ENCODE data around the gene C16orf54.
"Not testable (repeated sequence)": the region's sequence is repeated elsewhere in the genome, so short reads cannot be mapped to it uniquely, and the experiment has no call there.

C16orf54 gene

DNA sequence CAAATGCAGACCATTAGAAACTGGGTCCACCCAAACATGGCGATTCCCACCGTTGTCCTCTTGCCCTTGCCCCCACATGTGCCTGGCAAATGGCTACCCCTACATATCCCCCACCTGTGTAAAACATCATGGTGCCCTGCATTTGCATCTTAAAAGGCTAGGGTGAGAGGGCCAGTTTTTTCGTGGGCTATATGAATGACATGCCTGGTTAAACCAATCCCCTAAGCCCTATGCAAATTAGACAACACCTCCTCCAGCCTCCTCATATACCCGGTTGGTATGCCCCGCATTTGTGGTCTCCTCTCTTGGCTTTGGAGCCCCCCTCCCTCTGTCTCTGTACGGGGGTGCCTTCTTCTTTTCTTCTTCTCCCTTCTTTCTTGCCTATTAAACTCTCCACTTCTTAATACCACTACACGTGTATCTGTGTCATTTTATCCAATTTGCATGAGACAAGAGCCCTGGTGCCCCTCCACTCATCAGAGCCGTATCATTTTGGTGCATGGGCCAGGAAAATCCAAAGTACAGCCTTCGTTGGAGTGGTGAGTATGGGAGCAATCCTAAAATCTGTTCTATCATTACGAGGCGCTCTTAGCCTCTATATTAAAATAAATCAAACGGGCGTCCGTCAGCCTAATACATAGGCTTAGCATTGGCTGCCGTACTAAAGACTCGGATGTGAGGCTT is 36.7 kb downstream of the C16orf54 start:
- DNase-seq (ENCODE audit: low read depth): no peak

DNA sequence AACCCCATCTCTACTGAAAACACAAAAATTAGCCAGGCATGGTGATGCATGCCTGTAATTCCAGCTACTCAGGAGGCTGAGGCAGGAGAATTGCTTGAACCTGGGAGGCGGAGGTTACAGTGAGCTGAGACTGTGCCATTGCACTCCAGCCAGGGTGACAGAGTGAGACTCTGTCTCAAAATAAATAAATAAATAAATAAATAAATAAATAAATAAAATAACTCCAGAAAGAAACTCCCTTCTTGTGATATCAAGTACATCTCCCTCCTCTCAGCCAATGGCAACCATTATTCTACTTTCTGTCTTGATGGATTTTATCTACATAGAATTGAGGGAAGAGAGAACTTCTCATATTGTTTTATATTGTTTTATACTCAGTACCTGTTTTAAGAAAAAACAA is 38.6 kb downstream of the C16orf54 start:
- not testable (repeated sequence) for DNase-seq (ENCODE audit: low read depth)

DNA sequence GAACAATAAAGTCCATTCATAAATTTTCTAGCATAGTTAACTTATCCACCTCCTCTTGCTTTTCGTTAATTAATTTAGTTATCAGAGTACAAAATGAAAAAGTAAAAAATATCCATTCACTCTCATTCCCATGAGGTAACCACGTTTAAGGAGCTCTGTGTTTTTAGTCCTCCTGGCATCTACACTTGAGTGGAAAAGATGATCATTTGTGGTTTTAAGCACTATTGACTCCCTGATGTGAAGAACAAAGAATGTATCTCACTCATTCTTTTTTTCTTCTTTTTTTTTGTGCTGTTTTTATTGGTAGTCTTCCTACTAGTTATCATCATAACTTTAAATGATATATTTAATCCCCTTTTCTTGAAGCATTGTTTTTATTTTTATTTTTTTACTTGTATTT is 40.8 kb downstream of the C16orf54 start:
- DNase-seq (ENCODE audit: low read depth): no peak

DNA sequence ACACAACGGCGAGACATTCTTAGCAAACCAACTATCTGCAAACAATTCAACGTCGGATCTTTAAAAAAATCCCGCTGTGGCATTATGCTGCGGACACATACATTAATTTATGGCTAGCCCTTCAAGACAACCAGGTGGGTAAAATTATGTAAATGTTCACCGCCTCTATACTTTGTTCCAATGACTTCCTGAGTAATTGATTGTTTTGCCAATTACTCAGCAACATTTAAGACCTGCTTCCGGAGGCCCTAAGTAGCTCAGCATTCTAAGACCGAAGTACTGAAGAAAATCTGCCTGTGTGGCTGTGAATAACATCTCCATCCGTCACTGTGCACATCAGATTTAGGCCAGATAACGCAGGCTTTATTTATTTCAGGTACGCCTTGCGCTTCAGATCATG is 43.5 kb downstream of the C16orf54 start:
- no peak for DNase-seq (ENCODE audit: low read depth)

DNA sequence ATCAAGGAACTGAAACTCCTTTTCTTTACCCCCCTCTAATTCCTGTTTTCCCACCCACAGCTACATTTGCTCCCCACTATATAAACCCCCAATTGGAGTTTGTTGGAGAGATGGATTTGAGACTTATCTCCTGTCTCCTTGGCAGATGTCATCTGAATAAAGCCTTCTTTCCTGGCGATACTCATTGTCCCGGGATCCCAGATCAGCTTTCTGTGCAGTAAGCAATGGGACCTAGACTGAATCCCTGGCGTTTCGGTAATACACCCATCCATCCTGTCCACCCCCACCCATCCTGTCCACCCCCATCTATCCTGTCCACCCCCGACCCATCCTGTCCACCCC is 44.6 kb downstream of the C16orf54 start:
- DNase-seq (ENCODE audit: low read depth): no peak

DNA sequence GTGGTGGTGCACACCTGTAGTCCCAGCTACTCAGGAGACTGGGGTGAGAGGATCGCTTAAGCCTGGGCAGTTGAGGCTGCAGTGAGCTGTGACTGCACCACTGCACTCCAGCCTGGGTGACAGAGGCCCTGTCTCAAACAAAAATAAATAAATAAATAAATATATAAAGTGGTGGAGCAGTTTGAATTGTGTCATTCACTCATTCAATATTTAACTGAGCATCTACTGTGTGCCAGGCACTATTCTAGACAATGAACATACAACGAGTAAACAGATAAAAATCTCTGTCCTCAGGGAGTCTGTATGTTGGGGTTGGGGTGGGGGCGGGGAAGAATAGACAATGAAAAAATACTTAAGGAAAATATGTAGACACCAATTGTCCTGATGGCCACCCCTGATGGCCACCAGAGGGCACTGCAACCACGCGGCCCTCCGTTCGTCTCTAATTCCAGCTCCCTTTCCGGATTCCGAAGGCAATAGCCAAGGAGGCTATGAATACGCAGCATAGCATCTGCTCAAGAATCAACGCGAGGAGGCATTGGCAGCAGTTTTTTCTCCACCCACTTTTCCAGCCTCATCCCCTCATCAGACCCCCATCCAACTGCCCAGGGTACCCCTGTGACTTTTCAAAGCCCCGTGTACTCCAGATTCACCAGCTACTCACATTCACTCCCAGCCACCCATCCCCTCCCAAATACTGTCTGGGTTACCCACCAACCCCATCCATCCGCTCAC is 45.4 kb downstream of the C16orf54 start:
- peak; percentile 58 for DNase-seq (ENCODE audit: low read depth)

DNA sequence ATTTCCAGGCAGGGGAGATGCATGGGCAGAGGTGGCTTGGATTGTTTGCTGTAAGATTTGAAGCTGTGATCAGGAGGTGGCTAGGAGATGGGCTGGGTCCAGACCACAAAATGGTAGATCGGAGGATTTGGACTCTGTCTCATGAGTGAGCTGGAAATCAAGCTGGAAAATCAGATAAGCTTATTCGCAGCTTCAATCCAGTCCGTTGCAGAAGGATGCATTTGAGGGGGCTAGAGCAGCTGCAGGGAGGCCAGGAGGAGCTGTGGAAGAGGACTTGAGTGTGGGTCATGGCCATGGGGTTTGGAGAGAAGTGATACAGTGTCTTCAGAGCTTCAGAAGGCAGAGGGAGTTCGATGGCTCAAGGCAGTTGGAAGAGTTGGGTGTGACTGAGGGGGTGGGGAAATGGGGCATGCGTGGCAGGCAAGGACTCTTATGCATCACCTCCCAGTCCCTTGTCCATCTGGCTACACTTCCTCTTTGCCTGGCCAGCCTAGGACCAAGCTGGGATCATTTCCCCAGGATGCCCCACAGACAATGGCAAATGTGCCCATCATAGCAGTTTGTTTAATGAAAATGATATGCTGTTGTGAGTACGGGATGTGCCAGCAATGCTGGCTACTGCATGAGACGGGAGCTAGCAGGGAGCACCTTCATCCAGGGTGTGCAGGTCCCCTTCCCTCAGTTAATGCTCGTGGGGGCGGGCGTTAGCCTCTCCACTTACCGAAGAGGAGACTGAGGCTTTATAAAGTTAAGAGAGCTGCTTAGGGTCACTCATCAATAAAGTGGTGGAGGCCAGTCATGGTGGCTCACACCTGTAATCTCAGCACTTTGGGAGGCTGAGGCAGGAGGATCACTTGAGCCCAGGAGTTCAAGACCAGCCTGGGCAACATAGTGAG is 46.2 kb downstream of the C16orf54 start:
- DNase-seq (ENCODE audit: low read depth): no peak

DNA sequence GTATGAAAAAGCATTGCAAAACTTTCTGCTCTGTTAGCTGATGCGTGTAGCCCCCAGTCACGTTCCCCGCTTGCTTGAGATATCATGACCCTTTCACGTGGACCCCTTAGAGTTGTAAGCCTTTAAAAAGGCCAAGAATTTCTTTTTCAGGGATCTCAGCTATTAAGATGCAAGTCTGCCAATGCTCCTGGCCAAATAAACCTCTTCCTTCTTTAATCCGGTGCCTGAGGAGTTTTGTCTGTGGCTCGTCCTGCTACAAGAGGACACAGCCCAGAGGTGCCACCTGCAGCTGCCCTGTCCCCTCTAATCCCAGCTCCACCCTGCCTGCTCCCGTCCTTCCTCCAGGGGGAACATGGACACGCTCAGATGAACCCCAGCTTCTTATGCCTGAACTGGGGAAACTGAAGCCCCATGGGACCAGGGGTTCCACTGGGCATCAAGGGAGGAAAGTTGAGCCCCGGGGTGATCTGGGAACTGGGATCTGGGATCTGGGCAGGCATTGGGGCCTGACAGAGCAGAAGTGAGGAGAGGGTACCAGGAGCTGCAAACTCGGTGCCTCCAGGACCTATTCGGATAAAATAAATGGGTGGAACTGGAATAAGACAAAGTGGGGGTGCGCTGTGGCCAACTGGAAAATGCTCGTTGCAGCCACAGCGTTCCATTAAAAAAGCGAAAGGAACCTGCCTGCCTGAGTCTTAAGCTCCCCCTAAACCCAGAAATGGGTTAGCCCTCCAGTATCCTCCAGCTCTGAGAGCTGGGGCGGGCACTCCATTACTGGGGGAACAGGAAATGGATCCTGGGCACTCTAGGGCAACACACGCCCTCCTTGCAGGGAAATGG is 47.1 kb downstream of the C16orf54 start:
- no peak for DNase-seq (ENCODE audit: low read depth)

DNA sequence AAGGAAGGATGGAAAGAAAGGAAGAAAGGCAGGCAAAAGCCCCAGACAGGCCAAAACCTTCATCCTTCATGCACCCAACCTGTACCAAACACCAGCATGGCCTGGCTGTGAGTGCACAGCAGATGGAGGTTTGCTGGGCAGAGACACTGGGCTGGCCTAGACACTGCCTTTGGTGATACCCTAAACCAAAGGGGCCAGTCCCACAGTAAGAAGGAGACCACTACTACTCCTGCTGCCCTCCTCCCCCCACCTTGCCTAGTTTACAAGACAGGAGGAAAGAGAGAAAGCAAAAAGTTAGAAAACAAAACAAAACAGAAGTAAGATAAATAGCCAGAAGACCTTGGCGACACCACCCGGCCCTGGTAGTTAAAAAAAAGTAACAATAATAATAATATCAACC is 47.7 kb downstream of the C16orf54 start:
- no peak for DNase-seq (ENCODE audit: low read depth)

DNA sequence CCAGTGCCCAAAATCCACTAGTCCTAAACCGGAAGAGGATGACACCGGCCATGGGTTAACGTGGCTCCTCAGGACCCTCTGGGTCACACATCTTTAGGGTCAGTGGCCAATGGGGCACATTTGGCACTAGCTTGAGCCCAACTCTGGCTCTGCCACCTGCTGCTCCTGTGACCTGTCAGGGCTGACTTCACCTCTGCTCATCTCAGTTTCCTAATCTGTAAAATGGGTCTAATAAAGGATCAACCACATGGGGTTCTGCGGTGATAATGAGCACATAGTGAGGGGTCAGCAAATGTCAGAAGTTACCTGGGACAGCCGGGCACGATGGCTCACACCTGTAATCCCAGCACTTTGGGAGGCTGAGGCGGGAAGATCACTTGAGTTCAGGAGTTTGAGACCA is 48.4 kb downstream of the C16orf54 start:
- no peak for DNase-seq (ENCODE audit: low read depth)

DNA sequence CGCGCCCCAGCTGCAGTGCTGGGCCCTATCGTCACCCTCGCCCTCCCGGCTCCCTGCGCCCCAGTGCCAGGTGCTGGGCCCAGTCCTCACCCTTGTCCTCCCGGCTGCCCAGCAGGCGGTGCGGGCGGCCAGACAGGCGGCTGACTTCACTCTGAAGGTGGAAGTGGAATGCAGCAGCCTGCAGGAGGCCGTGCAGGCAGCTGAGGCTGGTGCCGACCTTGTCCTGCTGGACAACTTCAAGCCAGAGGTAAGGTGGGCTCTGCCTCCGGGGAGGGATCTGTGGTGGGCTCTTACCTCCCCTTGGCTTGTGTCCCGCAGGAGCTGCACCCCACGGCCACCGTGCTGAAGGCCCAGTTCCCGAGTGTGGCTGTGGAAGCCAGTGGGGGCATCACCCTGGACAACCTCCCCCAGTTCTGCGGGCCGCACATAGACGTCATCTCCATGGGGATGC is 48.9 kb downstream of the C16orf54 start:
- no peak for DNase-seq (ENCODE audit: low read depth)

DNA sequence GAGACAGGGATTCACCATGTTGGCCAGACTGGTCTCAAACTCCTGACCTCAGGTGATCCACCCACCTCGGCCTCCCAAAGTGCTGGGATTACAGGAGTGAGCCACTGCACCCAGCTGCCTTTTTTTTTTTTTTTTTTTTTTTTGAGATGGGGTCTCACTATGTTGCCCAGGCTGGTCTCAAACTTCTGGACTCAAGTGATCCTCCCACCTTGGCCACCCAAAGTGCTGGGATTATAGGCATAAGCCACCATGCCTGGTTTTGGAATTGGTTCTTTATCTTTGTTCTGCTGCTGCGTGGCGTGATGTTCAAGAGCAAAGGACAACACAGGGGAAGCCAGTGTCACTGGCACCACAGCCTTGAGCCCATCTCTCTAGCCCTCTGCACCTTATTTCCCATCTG is 50.1 kb downstream of the C16orf54 start:
- DNase-seq (ENCODE audit: low read depth): not testable (repeated sequence)

DNA sequence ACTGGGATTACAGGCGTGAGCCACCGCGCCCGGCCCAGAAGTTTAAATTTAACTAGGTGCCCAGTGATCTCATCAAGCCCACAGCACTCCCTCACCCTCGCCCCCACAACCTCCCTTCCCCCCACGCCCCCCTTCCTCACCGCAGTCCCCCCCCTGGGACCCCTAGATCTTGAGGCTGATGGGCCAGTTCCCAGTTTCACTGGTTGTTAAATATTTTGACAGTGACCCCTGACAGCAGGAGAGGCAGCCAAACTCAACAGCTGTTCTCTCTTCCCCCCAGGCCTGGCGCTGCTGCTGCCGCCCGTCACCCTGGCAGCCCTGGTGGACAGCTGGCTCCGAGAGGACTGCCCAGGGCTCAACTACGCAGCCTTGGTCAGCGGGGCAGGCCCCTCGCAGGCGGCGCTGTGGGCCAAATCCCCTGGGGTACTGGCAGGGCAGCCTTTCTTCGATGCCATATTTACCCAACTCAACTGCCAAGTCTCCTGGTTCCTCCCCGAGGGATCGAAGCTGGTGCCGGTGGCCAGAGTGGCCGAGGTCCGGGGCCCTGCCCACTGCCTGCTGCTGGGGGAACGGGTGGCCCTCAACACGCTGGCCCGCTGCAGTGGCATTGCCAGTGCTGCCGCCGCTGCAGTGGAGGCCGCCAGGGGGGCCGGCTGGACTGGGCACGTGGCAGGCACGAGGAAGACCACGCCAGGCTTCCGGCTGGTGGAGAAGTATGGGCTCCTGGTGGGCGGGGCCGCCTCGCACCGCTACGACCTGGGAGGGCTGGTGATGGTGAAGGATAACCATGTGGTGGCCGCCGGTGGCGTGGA is 51.2 kb downstream of the C16orf54 start:
- no peak for DNase-seq (ENCODE audit: low read depth)

DNA sequence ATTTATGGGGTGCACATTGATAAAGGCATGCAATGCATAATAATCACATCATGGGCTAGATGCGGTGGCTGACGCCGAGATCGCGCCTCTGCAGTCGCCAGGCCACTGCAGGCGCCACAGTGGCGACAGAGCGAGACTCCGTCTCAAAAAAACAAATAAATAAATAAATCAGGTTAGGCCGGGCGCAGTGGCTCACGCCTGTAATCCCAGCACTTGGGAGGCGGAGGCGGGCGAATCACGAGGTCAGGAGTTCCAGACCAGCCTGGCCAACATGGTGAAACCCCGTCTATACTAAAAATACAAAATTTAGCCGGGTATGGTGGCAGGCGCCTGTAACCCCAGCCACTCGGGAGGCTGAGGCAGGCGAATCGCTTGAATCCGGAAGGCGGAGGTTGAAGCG is 53.2 kb downstream of the C16orf54 start:
- not testable (repeated sequence) for DNase-seq (ENCODE audit: low read depth)
